CD14-positive monocyte (primary cell): ENCODE data around the gene PSRC1. TPM values are rescaled to one million over a fixed set of nuclear protein-coding genes. Genes with fewer than 3 reads are reported as not detected.
A peak's percentile ranks its signal among the peaks of the same experiment; 100 is the strongest.

Source experiments
- DNase-seq, 3 donors: peaks; one replicate each; pipeline ENCODE4 v3.0.0-alpha.2; 2011 to 2022
- H2AFZ ChIP-seq: 2 replicates; pipeline ENCODE4 v1.6.0; 2012; ENCODE audit warnings: mild to moderate bottlenecking, low read depth, low read length, inconsistent platforms; ENCODE audit not compliant: insufficient read depth, poor library complexity, severe bottlenecking
- H3K27ac ChIP-seq, 2 donors: 1 replicate in 1 of 2; 2 replicates in 1 of 2; pipeline ENCODE4 v1.5.1; 2012 to 2013; ENCODE audit warnings: low read length in 2 of 2, control low read depth in 1 of 2, inconsistent platforms in 1 of 2, low read depth in 1 of 2, mild to moderate bottlenecking in 1 of 2
- H3K27me3 ChIP-seq, 2 donors: one replicate each; pipeline versions ENCODE4 v1.6.0 to v1.6.1; 2011 to 2013; ENCODE audit warnings: low read length in 2 of 2; ENCODE audit not compliant: control insufficient read depth in 2 of 2, insufficient read depth in 2 of 2
- H3K36me3 ChIP-seq, 2 donors: replicated peaks in 1 of 2; 1 replicate in 1 of 2; 2 replicates in 1 of 2; pipeline versions ENCODE4 v1.5.1 to v1.6.1; 2012 to 2013; ENCODE audit warnings: low read length in 2 of 2, control low read depth in 1 of 2, inconsistent platforms in 1 of 2, mild to moderate bottlenecking in 1 of 2; ENCODE audit not compliant: insufficient read depth in 2 of 2, control insufficient read depth in 1 of 2
- H3K4me1 ChIP-seq, 2 donors: 1 replicate in 1 of 2; 2 replicates in 1 of 2; pipeline versions ENCODE4 v1.5.1 to v1.6.1; 2012 to 2013; ENCODE audit warnings: low read length in 2 of 2, control low read depth in 1 of 2, inconsistent platforms in 1 of 2, mild to moderate bottlenecking in 1 of 2, moderate library complexity in 1 of 2; ENCODE audit not compliant: insufficient read depth in 2 of 2, control insufficient read depth in 1 of 2
- H3K4me2 ChIP-seq: replicated peaks from 2 replicates; pipeline ENCODE3; 2012; ENCODE audit warnings: low read length, moderate library complexity, mild to moderate bottlenecking; ENCODE audit not compliant: poor library complexity, severe bottlenecking; ENCODE audit errors: extremely low read depth
- H3K4me3 ChIP-seq, 3 experiments: fragments of 200-600 bp in 1 of 3; sonication (generic) in 1 of 3; replicated peaks in 1 of 3; 1 replicate in 2 of 3; 2 replicates in 1 of 3; pipeline ENCODE4 v1.5.1; 2011 to 2013; ENCODE audit warnings: low read length in 3 of 3, mild to moderate bottlenecking in 3 of 3, control low read depth in 2 of 3, low read depth in 2 of 3, inconsistent platforms in 1 of 3, moderate library complexity in 1 of 3
- H3K79me2 ChIP-seq: 2 replicates; pipeline ENCODE4 v1.6.0; 2012; ENCODE audit warnings: mild to moderate bottlenecking, control low read depth, inconsistent platforms, low read length, moderate library complexity; ENCODE audit not compliant: insufficient read depth
- H3K9ac ChIP-seq: 2 replicates; pipeline ENCODE4 v1.6.0; 2017; ENCODE audit warnings: low read length, mild to moderate bottlenecking; ENCODE audit not compliant: insufficient read depth, poor library complexity, severe bottlenecking
- H3K9me3 ChIP-seq, 2 donors: replicated peaks in 1 of 2; 1 replicate in 1 of 2; 2 replicates in 1 of 2; pipeline versions ENCODE4 v1.5.1 to v1.6.1; 2012 to 2013; ENCODE audit warnings: low read length in 2 of 2, control low read depth in 1 of 2; ENCODE audit not compliant: control insufficient read depth in 1 of 2, insufficient read depth in 1 of 2
- H4K20me1 ChIP-seq: 2 replicates; pipeline ENCODE4 v1.6.0; 2012; ENCODE audit warnings: mild to moderate bottlenecking, low read length, control low read depth, moderate library complexity; ENCODE audit not compliant: insufficient read depth
- H3K27ac Mint-ChIP-seq, 7 donors: one replicate each; pipeline ENCODE4 v1.8.0; 2020; ENCODE audit warnings: mild to moderate bottlenecking in 7 of 7, mixed read lengths in 7 of 7, moderate library complexity in 6 of 7, inconsistent platforms in 2 of 7
- H3K27me3 Mint-ChIP-seq, 3 donors: one replicate each; pipeline ENCODE4 v1.8.0; 2021 to 2022; ENCODE audit warnings: low read depth in 3 of 3, mild to moderate bottlenecking in 3 of 3, mixed read lengths in 3 of 3, moderate library complexity in 3 of 3, inconsistent platforms in 1 of 3
- H3K36me3 Mint-ChIP-seq, 2 donors: one replicate each; pipeline ENCODE4 v1.8.0; 2020; ENCODE audit warnings: mixed read lengths in 2 of 2, inconsistent platforms in 1 of 2, mild to moderate bottlenecking in 1 of 2
- H3K4me1 Mint-ChIP-seq: one replicate; pipeline ENCODE4 v1.8.0; 2020; ENCODE audit warnings: mild to moderate bottlenecking, mixed read lengths
- H3K4me3 Mint-ChIP-seq, 2 donors: one replicate each; pipeline ENCODE4 v1.8.0; 2020; ENCODE audit warnings: mild to moderate bottlenecking in 2 of 2, mixed read lengths in 2 of 2, moderate library complexity in 1 of 2
- H3K9me3 Mint-ChIP-seq, 7 donors: one replicate each; pipeline ENCODE4 v1.8.0; 2020 to 2022; ENCODE audit warnings: mixed read lengths in 7 of 7, mild to moderate bottlenecking in 6 of 7, moderate library complexity in 6 of 7, inconsistent platforms in 2 of 7
- CTCF ChIP-seq: fragments of 200-600 bp; IDR thresholded peaks from one replicate; pipeline ENCODE4 v1.8.0; 2022; ENCODE audit warnings: antibody characterized with exemption, mild to moderate bottlenecking
- whole genome bisulfite sequencing: methylation state at CpG from one replicate; pipeline ENCODE4 v1.1.5; 2013; ENCODE audit warnings: missing lambda C conversion rate; ENCODE audit not compliant: insufficient coverage; 5-methylcytosine and 5-hydroxymethylcytosine counted together
- intact Hi-C, 2 donors: fragments of 100-400 bp; cut with micrococcal nuclease; formaldehyde crosslinking; loops; one replicate each; pipeline versions ENCODE4 v1.15.0 to v1.15.1; 2023
- polyA plus RNA-seq, 3 donors: library from polyadenylated mRNA; depleted of rRNA in 1 of 3; unstranded in 2 of 3; stranded (reverse) in 1 of 3; fragments of 300-500 nt in 2 of 3; fragments of >200 nt in 1 of 3; fragmentation: Illumina TruSeq in 2 of 3; gene quantifications; 1 replicate in 2 of 3; 2 replicates in 1 of 3; pipeline ENCODE4 v1.2.3, GENCODE V29; 2012 to 2021

The PSRC1 gene
- polyA plus RNA-seq, 3 donors: 5.8 to 25.5 (median 7.1) TPM

GRCh38 chr1:109267743-109268300 lies 15.1 kb downstream of the PSRC1 start:
- H3K36me3 ChIP-seq: no peaks in the 10 kb centered on the region
- no peak overlapping the region for H3K4me2 ChIP-seq
- DNase-seq: no peak
- no peak overlapping the region for H3K4me3 Mint-ChIP-seq
- H3K27me3 Mint-ChIP-seq: peaks cover 3 to 7% (median 4%) of the 10 kb centered on the region in 3 donors
- no peaks in the 10 kb centered on the region for H3K9me3 ChIP-seq
- no peak overlapping the region for H3K27ac Mint-ChIP-seq
- no peaks in the 10 kb centered on the region for H3K79me2 ChIP-seq
- peaks cover 6% of the 10 kb centered on the region for H3K4me1 Mint-ChIP-seq
- no peaks in the 10 kb centered on the region for H3K27me3 ChIP-seq
- peaks cover 5 to 7% of the 10 kb centered on the region in 2 donors for H3K4me1 ChIP-seq
- no peak overlapping the region for H3K4me3 ChIP-seq
- H3K9me3 Mint-ChIP-seq: peaks cover 0 to 3% (median 0%) of the 10 kb centered on the region in 7 donors
- no peaks in the 10 kb centered on the region for H4K20me1 ChIP-seq
- no peak overlapping the region for H3K9ac ChIP-seq
- no peak overlapping the region for H3K27ac ChIP-seq
- TF ChIP-seq CTCF: no peak
- intact Hi-C loops: loop anchor here in 1 of 2 donors (5.0 kb wide), 1 partner anchor 34 kb away; no protein-coding TSS in a partner anchor
- no peak overlapping the region for H2AFZ ChIP-seq
- 95% methylated on average over 16 of the region's 17 CpGs for WGBS
- H3K36me3 Mint-ChIP-seq: no peaks in the 10 kb centered on the region

GRCh38 chr1:109266965-109267364 lies 16.0 kb downstream of the PSRC1 start:
- Mint-ChIP-seq H3K4me3 (no peak overlapping the region), H3K27ac (peak overlapping the region in 2 of 7 donors; percentile 62 to 77), H3K27me3 (peaks cover 1 to 8% (median 7%) of the 10 kb centered on the region in 3 donors), H3K4me1 (peaks cover 6% of the 10 kb centered on the region), H3K9me3 (peaks cover 0 to 3% (median 0%) of the 10 kb centered on the region in 7 donors), H3K36me3 (no peaks in the 10 kb centered on the region)
- no peak for TF ChIP-seq CTCF
- no peaks in the 10 kb centered on the region for H4K20me1 ChIP-seq
- no peak for DNase-seq
- 78% methylated on average over 11 of the region's 11 CpGs for WGBS
- no peak overlapping the region for H3K4me3 ChIP-seq
- no peak overlapping the region for H2AFZ ChIP-seq
- no peak overlapping the region for H3K4me2 ChIP-seq
- H3K27me3 ChIP-seq: no peaks in the 10 kb centered on the region
- no peak overlapping the region for H3K27ac ChIP-seq
- H3K9me3 ChIP-seq: no peaks in the 10 kb centered on the region
- H3K36me3 ChIP-seq: no peaks in the 10 kb centered on the region
- intact Hi-C loops: loop anchor here in 1 of 2 donors (5.0 kb wide), 1 partner anchor 35 kb away; no protein-coding TSS in a partner anchor
- H3K9ac ChIP-seq: no peak overlapping the region
- peaks cover 5 to 7% of the 10 kb centered on the region in 2 donors for H3K4me1 ChIP-seq
- H3K79me2 ChIP-seq: no peaks in the 10 kb centered on the region
